ENCODE data around the gene PRDM15. TPM values are rescaled to one million over a fixed set of nuclear protein-coding genes. Genes with fewer than 3 reads are reported as not detected.

The PRDM15 gene
- total and polyA plus RNA-seq, 8 donors, result 6.2 to 10.0 (median 7.3) TPM

- no peak for TF ChIP-seq CTCF (IDR thresholded peaks at IDR 0.05)
- Histone ChIP-seq H3K27ac (no peak overlapping the region), H3K4me1 (no peaks in the 10 kb centered on the region), H3K4me3 (no peak overlapping the region), H3K9me3 (no peaks in the 10 kb centered on the region), H3K27me3 (no peaks in the 10 kb centered on the region), H3K36me3 (peaks cover 0 to 66% of the 10 kb centered on the region in 2 donors)
- no peak for ATAC-seq
- DNase-seq, result peak in 2 of 4 donors; percentile 23 to 52
- intact Hi-C loops (cut with DNase I), result no loop called here
Observed at GRCh38 chr21:41852151-41852928, 26.8 kb downstream of the PRDM15 start.

- intact Hi-C loops (cut with DNase I), result no loop called here
- DNase-seq (peak in 2 of 4 donors; percentile 18 to 66), ATAC-seq (no peak)
- TF ChIP-seq CTCF (IDR thresholded peaks at IDR 0.05), result no peak
- H3K4me1 ChIP-seq, result no peaks in the 10 kb centered on the region
- H3K27me3 ChIP-seq, result no peaks in the 10 kb centered on the region
- no peaks in the 10 kb centered on the region for H3K9me3 ChIP-seq
- H3K27ac ChIP-seq, result no peak overlapping the region
- peaks cover 0 to 66% of the 10 kb centered on the region in 2 donors for H3K36me3 ChIP-seq
- no peak overlapping the region for H3K4me3 ChIP-seq
Observed at GRCh38 chr21:41851090-41851790, 27.9 kb downstream of the PRDM15 start.

- intact Hi-C loops (cut with DNase I), result no loop called here
Observed at GRCh38 chr21:41850085-41850484, 29.1 kb downstream of the PRDM15 start.

GRCh38 chr21:41848958-41849580, 30.1 kb downstream of the PRDM15 start:
- peak in 2 of 4 donors; percentile 32 to 66 for DNase-seq
- TF ChIP-seq CTCF (IDR thresholded peaks at IDR 0.05), result no peak
- Histone ChIP-seq H3K4me3 (no peak overlapping the region), H3K36me3 (peaks cover 0 to 55% of the 10 kb centered on the region in 2 donors), H3K27me3 (no peaks in the 10 kb centered on the region), H3K4me1 (no peaks in the 10 kb centered on the region), H3K27ac (peak overlapping the region in 1 of 2 donors; percentile 26), H3K9me3 (no peaks in the 10 kb centered on the region)
- peak; percentile 71 for ATAC-seq
- intact Hi-C loops (cut with DNase I), result no loop called here

More at GRCh38 chr21:41850085-41850484, 29.1 kb downstream of the PRDM15 start:
- Histone ChIP-seq H3K36me3 (peaks cover 0 to 66% of the 10 kb centered on the region in 2 donors), H3K9me3 (no peaks in the 10 kb centered on the region), H3K27me3 (no peaks in the 10 kb centered on the region), H3K4me1 (no peaks in the 10 kb centered on the region), H3K27ac (no peak overlapping the region), H3K4me3 (no peak overlapping the region)
- peak in 1 of 4 donors; percentile 15 for DNase-seq
- no peak for ATAC-seq
- TF ChIP-seq CTCF (IDR thresholded peaks at IDR 0.05), result no peak

- Histone ChIP-seq H3K27ac (peak overlapping the region in 1 of 2 donors; percentile 26), H3K4me3 (no peak overlapping the region), H3K4me1 (no peaks in the 10 kb centered on the region), H3K27me3 (no peaks in the 10 kb centered on the region), H3K36me3 (peaks cover 0 to 53% of the 10 kb centered on the region in 2 donors), H3K9me3 (no peaks in the 10 kb centered on the region)
- DNase-seq, result peak in 1 of 4 donors; percentile 23
- ATAC-seq, result peak; percentile 57
- intact Hi-C loops (cut with DNase I), result no loop called here
- no peak for TF ChIP-seq CTCF (IDR thresholded peaks at IDR 0.05)
Observed at GRCh38 chr21:41848533-41848932, 30.6 kb downstream of the PRDM15 start.

Measured in left lung (tissue), 10 donors.